ENCODE measurements around the gene ARHGEF28.

The ARHGEF28 gene

GRCh38 chr5:73950912-73951430 is 325.0 kb downstream of the ARHGEF28 start:
- ATAC-seq (ENCODE audit: insufficient read depth, low read depth), result no peak

GRCh38 chr5:73952872-73953271 is 326.9 kb downstream of the ARHGEF28 start:
- DNase-seq (no peak), ATAC-seq (ENCODE audit: insufficient read depth, low read depth) (no peak)
- H3K36me3 ChIP-seq (ENCODE audit: insufficient read depth, low read length), result no peaks in the 10 kb centered on the region
- no peak overlapping the region for H3K27ac ChIP-seq (ENCODE audit: low read length)
- H3K4me3 ChIP-seq (ENCODE audit: low read depth in 1 of 2, low read length in 2 of 2), result no peak overlapping the region
- no peaks in the 10 kb centered on the region for H4K20me1 ChIP-seq (ENCODE audit: insufficient read depth, low read length)
- no peaks in the 10 kb centered on the region for H3K79me2 ChIP-seq (ENCODE audit: insufficient read depth, low read length)
- H3K27me3 ChIP-seq (ENCODE audit: insufficient read depth, low read length, poor library complexity), result no peaks in the 10 kb centered on the region
- no peaks in the 10 kb centered on the region for H3K4me1 ChIP-seq (ENCODE audit: insufficient read depth, low read length)
- H3K9me3 ChIP-seq (ENCODE audit: insufficient read depth, low read length, severe bottlenecking), result no peaks in the 10 kb centered on the region
- H3K9ac ChIP-seq (ENCODE audit: low read depth, low read length), result no peak overlapping the region
- no peak overlapping the region for H3K4me2 ChIP-seq (ENCODE audit: insufficient read depth, low read length)
- no peak for TF ChIP-seq EZH2 (IDR thresholded peaks at IDR 0.05; ENCODE audit: borderline replicate concordance, low read depth, low read length, severe bottlenecking)
- TF ChIP-seq CTCF (IDR thresholded peaks at IDR 0.05; ENCODE audit: borderline replicate concordance, extremely low read depth, low read length, poor library complexity, severe bottlenecking), result no peak
- no peak overlapping the region for H2AFZ ChIP-seq (ENCODE audit: low read depth, low read length)

More at GRCh38 chr5:73950912-73951430, 325.0 kb downstream of the ARHGEF28 start:
- Histone ChIP-seq H3K4me2 (ENCODE audit: insufficient read depth, low read length) (no peak overlapping the region), H3K4me3 (ENCODE audit: low read depth in 1 of 2, low read length in 2 of 2) (no peak overlapping the region), H3K27ac (ENCODE audit: low read length) (no peak overlapping the region), H3K27me3 (ENCODE audit: insufficient read depth, low read length, poor library complexity) (no peaks in the 10 kb centered on the region), H3K79me2 (ENCODE audit: insufficient read depth, low read length) (no peaks in the 10 kb centered on the region), H3K9ac (ENCODE audit: low read depth, low read length) (no peak overlapping the region), H3K9me3 (ENCODE audit: insufficient read depth, low read length, severe bottlenecking) (no peaks in the 10 kb centered on the region), H3K4me1 (ENCODE audit: insufficient read depth, low read length) (no peaks in the 10 kb centered on the region), H4K20me1 (ENCODE audit: insufficient read depth, low read length) (no peaks in the 10 kb centered on the region), H3K36me3 (ENCODE audit: insufficient read depth, low read length) (no peaks in the 10 kb centered on the region), H2AFZ (ENCODE audit: low read depth, low read length) (no peak overlapping the region)
- no peak for TF ChIP-seq EZH2 (IDR thresholded peaks at IDR 0.05; ENCODE audit: borderline replicate concordance, low read depth, low read length, severe bottlenecking)
- no peak for TF ChIP-seq CTCF (IDR thresholded peaks at IDR 0.05; ENCODE audit: borderline replicate concordance, extremely low read depth, low read length, poor library complexity, severe bottlenecking)
- DNase-seq, result no peak

- Histone ChIP-seq H3K79me2 (ENCODE audit: insufficient read depth, low read length) (no peaks in the 10 kb centered on the region), H3K27me3 (ENCODE audit: insufficient read depth, low read length, poor library complexity) (no peaks in the 10 kb centered on the region), H3K4me3 (ENCODE audit: low read depth in 1 of 2, low read length in 2 of 2) (no peak overlapping the region), H3K9ac (ENCODE audit: low read depth, low read length) (no peak overlapping the region), H3K4me2 (ENCODE audit: insufficient read depth, low read length) (no peak overlapping the region), H4K20me1 (ENCODE audit: insufficient read depth, low read length) (no peaks in the 10 kb centered on the region), H3K36me3 (ENCODE audit: insufficient read depth, low read length) (no peaks in the 10 kb centered on the region), H3K27ac (ENCODE audit: low read length) (no peak overlapping the region), H3K9me3 (ENCODE audit: insufficient read depth, low read length, severe bottlenecking) (no peaks in the 10 kb centered on the region), H3K4me1 (ENCODE audit: insufficient read depth, low read length) (no peaks in the 10 kb centered on the region), H2AFZ (ENCODE audit: low read depth, low read length) (no peak overlapping the region)
- DNase-seq (no peak), ATAC-seq (ENCODE audit: insufficient read depth, low read depth) (no peak)
- no peak for TF ChIP-seq EZH2 (IDR thresholded peaks at IDR 0.05; ENCODE audit: borderline replicate concordance, low read depth, low read length, severe bottlenecking)
- TF ChIP-seq CTCF (IDR thresholded peaks at IDR 0.05; ENCODE audit: borderline replicate concordance, extremely low read depth, low read length, poor library complexity, severe bottlenecking), result no peak
These were observed 328.4 kb downstream of the ARHGEF28 start for GRCh38 chr5:73954381-73954780.

Data from DND-41 (cell line).